ENCODE results near the gene BRS3.

Gene BRS3

GRCh38 chrX:136496186-136496763, 8.5 kb downstream of the BRS3 start:
- peak; percentile 7 for DNase-seq

GRCh38 chrX:136496764-136497555, 9.2 kb downstream of the BRS3 start:
- DNase-seq: peak; percentile 96

GRCh38 chrX:136497556-136498052, 9.9 kb downstream of the BRS3 start, which contains the start of gene HTATSF1:
Gene HTATSF1, plus strand, starts transcription at chrX:136497592. Its CDS starts 93 bp downstream, at chrX:136497685.
- DNase-seq: no peak

GRCh38 chrX:136519069-136519468, 31.3 kb downstream of the BRS3 start:
- DNase-seq: no peak

- no peak for DNase-seq
Measured at GRCh38 chrX:136523770-136524169, 36.0 kb downstream of the BRS3 start.

GRCh38 chrX:136525738-136526606, 38.2 kb downstream of the BRS3 start:
- peak; percentile 8 for DNase-seq

- DNase-seq: peak; percentile 13
Measured at GRCh38 chrX:136528645-136529315, 41.0 kb downstream of the BRS3 start.

GRCh38 chrX:136529795-136530194, 42.0 kb downstream of the BRS3 start:
- DNase-seq: peak; percentile 35

- DNase-seq: no peak
Measured at GRCh38 chrX:136531951-136532350, 44.2 kb downstream of the BRS3 start, which contains the start of gene VGLL1. Gene VGLL1, plus strand, starts transcription at chrX:136532215. Its CDS starts 3,806 bp downstream, at chrX:136536021.

- no peak for DNase-seq
Measured at GRCh38 chrX:136534131-136534530, 46.4 kb downstream of the BRS3 start.

- no peak for DNase-seq
Measured at GRCh38 chrX:136538811-136539210, 51.1 kb downstream of the BRS3 start.

- DNase-seq: no peak
Measured at GRCh38 chrX:136540226-136540625, 52.5 kb downstream of the BRS3 start.

GRCh38 chrX:136541294-136541693, 53.5 kb downstream of the BRS3 start:
- no peak for DNase-seq

- DNase-seq: no peak
Measured at GRCh38 chrX:136542281-136542680, 54.5 kb downstream of the BRS3 start.
